Astrocyte of the spinal cord (primary cell): ENCODE measurements around the gene PPFIA3.
"Not testable (repeated sequence)": the region's sequence is repeated elsewhere in the genome, so short reads cannot be mapped to it uniquely, and the experiment has no call there.

Experiments used
- DNase-seq: peaks from one replicate; pipeline ENCODE4 v3.0.0; 2011; ENCODE audit warnings: low read depth, low spot score
- H3K4me3 ChIP-seq: 2 replicates; pipeline ENCODE4 v1.5.1; 2011; ENCODE audit warnings: low read depth, mild to moderate bottlenecking, low read length, moderate library complexity
- in situ Hi-C: cut with HindIII; loops from 2 replicates; pipeline ENCODE4 v1.10.0; 2017; ENCODE audit warnings: low sequenced_read_pairs
- TF ChIP-seq, protein P1 (sequence below): IDR thresholded peaks from 2 replicates; pipeline ENCODE4 v1.5.1; 2012; ENCODE audit warnings: low read depth, mild to moderate bottlenecking, low read length, inconsistent platforms

The PPFIA3 gene

DNA sequence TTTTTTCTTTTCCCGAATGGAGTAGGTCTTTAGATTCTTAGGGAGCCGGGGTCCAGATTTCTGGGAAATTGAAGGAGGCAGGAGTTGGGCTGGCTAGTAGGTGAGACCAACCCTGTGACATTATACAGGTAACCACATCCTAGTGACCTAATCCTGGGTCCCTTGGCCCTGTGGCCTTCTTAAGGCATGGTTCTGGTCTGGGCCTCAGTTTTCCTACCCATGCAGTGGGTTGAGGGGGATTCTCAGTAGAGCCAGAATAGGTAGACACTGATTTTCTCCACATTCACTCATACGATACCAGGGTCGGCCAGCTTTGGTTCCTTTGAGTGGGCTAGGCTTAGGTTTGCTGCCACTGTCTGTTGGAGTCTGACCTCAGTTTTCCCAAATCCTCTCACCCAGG is 7.2 kb downstream of the PPFIA3 start:
- DNase-seq = no peak
- in situ Hi-C loops = no loop called here
- TF ChIP-seq, protein P1, sequence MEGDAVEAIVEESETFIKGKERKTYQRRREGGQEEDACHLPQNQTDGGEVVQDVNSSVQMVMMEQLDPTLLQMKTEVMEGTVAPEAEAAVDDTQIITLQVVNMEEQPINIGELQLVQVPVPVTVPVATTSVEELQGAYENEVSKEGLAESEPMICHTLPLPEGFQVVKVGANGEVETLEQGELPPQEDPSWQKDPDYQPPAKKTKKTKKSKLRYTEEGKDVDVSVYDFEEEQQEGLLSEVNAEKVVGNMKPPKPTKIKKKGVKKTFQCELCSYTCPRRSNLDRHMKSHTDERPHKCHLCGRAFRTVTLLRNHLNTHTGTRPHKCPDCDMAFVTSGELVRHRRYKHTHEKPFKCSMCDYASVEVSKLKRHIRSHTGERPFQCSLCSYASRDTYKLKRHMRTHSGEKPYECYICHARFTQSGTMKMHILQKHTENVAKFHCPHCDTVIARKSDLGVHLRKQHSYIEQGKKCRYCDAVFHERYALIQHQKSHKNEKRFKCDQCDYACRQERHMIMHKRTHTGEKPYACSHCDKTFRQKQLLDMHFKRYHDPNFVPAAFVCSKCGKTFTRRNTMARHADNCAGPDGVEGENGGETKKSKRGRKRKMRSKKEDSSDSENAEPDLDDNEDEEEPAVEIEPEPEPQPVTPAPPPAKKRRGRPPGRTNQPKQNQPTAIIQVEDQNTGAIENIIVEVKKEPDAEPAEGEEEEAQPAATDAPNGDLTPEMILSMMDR = no peak
- H3K4me3 ChIP-seq = no peak overlapping the region

DNA sequence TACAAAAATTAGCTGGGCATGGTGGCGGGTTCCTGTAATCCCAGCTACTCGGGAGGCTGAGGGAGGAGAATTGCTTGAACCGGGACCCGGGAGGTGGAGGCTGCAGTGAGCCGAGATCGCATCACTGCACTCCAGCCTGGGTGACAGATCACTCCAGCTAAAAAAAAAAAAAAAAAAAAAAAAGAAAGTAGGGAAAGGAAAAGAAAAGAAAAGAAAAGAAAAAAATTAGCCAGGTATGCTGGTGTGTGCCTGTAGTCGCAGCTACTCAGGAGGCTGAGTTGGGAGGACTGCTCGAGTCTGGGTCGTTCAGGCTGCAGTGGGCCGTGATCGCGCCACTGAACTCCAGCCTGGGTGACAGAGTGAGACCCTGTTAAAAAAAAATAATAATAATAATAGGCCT is 7.9 kb downstream of the PPFIA3 start:
- H3K4me3 ChIP-seq, in situ Hi-C loops, DNase-seq: not testable (repeated sequence)

DNA sequence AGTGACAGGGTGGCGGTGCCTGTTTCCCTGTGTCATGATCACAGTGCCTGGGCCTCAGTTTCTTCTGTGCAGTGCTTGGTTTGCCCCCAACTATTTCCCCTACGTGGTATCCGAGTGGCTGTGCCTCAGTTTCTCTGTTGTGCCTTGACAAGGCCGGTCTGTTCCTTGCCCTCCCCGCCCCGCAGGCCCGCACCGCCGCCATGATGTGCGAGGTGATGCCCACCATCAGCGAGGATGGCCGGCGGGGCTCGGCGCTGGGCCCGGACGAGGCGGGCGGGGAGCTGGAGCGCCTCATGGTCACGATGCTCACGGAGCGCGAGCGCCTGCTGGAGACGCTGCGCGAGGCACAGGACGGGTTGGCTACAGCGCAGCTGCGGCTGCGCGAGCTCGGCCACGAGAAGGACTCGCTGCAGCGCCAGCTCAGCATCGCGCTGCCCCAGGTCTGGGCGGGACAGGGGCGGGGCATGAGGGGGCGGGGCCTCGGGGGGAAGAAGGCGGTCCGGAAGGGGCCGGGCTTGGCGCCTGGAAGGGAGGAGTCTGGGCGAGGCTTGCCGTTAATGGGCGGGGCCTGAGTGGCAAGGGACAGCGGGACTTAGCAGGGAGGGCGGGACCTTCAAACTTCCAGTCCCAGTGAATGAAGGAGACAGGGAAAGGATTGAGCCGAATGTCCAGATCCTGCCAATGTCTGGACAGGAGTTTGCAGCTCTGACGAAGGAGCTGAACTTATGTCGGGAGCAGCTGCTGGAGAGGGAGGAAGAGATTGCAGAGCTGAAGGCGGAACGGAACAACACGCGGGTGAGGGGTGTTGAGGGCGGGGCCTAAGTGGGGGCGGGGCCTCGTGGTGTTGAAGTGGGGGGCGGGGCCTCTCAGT is 8.6 kb downstream of the PPFIA3 start:
- H3K4me3 ChIP-seq = peak overlapping the region; percentile 36
- TF ChIP-seq, protein P1 = no peak
- peak; percentile 98 for DNase-seq
- in situ Hi-C loops = no loop called here

DNA sequence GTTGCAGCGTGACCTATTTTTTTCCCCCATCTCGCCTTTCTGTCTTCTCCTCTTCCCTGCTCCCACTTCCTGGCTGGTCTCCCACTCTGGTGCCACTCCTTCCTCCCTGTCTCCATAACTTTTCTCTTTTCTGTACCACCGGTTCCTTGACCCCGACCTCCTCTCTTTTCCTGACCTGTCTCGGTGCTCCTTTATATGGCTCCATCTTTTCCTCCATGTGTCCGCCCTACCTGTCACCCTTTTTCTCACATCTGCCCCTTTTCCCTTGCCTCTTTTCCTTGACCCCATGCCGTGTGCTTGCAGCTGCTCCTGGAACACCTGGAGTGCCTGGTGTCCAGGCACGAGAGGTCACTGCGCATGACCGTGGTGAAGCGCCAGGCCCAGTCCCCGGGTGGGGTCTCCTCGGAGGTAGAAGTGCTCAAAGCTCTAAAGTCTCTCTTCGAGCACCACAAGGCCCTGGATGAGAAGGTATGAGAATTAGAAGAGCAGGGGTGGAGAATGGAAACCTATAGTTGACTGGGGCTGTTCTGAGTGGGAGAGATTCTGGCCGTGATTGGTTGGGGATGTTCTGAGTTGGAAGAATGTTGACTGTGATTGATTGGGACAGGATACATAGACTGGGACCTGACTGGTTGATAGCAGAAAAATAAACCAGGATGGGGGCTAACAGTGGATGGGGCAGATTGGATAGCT is 9.3 kb downstream of the PPFIA3 start:
- in situ Hi-C loops = no loop called here
- TF ChIP-seq, protein P1 = no peak
- peak overlapping the region; percentile 36 for H3K4me3 ChIP-seq
- no peak for DNase-seq

DNA sequence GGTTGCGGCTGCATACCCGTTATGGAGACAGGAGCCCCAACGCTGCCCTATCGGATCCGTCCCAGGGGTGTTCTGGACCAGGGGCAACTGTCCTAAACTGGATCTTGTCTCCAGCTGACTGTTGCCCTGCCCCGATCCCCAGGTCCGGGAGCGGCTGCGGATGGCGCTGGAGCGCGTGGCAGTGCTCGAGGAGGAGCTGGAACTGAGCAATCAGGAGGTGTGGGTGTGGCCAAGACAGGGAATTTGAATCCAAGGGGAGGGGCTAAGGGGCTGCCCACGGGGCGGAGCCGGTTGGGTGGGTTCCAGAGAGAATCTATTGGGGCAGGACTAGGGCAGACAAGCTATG is 9.9 kb downstream of the PPFIA3 start:
- TF ChIP-seq, protein P1 = no peak
- in situ Hi-C loops = no loop called here
- no peak for DNase-seq
- H3K4me3 ChIP-seq = no peak overlapping the region

DNA sequence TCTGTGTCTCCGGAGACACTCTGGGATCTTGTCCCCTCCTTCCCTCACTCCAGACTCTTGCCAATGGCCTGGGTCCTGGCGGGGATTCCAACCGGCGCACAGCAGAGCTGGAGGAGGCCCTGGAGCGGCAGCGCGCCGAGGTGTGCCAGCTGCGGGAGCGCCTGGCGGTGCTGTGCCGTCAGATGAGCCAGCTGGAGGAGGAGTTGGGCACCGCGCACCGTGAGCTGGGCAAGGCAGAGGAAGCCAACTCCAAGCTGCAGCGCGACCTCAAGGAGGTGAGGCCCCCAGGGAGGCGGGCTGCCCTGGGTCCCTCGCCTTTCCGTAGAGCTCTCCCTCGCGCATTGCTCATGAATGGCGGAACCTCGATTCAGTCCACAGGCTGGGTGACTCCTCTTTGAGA is 11.0 kb downstream of the PPFIA3 start:
- TF ChIP-seq, protein P1 = no peak
- DNase-seq = no peak
- no peak overlapping the region for H3K4me3 ChIP-seq
- in situ Hi-C loops = no loop called here

DNA sequence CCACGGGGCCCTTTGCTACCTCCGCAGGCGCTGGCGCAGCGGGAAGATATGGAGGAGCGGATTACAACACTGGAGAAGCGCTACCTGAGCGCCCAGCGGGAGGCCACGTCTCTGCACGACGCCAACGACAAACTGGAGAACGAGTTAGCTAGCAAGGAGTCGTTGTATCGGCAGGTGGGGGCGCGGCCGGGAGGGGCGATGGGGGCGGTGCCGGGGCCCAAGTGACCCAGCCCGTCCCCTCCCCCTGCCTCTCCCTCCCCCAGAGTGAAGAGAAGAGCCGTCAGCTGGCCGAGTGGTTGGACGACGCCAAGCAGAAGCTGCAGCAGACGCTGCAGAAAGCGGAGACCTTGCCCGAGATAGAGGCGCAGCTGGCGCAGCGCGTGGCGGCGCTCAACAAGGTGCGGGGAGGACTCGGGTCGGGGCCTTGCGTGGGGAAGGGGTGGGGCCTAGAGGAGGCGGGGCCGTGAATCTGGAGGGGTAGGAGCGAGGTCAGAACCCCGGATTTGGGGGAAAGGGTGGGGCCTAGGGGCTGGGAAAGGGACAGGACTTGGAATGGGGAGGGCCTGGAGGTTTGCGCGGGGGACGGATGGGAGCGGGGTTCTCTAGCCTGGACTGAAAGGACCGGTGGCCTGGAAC is 13.7 kb downstream of the PPFIA3 start:
- H3K4me3 ChIP-seq = peak overlapping the region; percentile 20

More for the DNA sequence above, 13.7 kb downstream of the PPFIA3 start:
- in situ Hi-C loops = no loop called here
- no peak for DNase-seq
- TF ChIP-seq, protein P1 = no peak
